ENCODE results near the gene FAM98B.

- TF ChIP-seq CTCF (IDR thresholded peaks at IDR 0.05; ENCODE audit: poor library complexity) (no peak), EZH2phosphoT487 (IDR thresholded peaks at IDR 0.05; ENCODE audit: low read depth, severe bottlenecking, unreplicated experiment) (no peak), EZH2 (IDR thresholded peaks at IDR 0.05; ENCODE audit: borderline replicate concordance) (no peak)
These were observed 78.8 kb downstream of the FAM98B start for GRCh38 chr15:38532728-38533127.
